ENCODE data around the gene SP100. TPM values are rescaled to one million over a fixed set of nuclear protein-coding genes. Genes with fewer than 3 reads are reported as not detected.
A peak's percentile ranks its signal among the peaks of the same experiment; 100 is the strongest.

SP100 gene
- total RNA-seq, 1 donor from 2014 or later = 169 TPM

GRCh38 chr2:230412371-230412711, 3.7 kb upstream of the SP100 start:
- H4K20me1 ChIP-seq (ENCODE audit: insufficient read depth, low read length) = no peaks in the 10 kb centered on the region
- H3K9me3 ChIP-seq (ENCODE audit: insufficient read depth, low read depth, low read length) = no peaks in the 10 kb centered on the region
- H3K36me3 ChIP-seq (ENCODE audit: insufficient read depth, low read length) = no peaks in the 10 kb centered on the region
- H3K9me3 Mint-ChIP-seq (ENCODE audit: unreplicated experiment) = peaks cover 3% of the 10 kb centered on the region
- H3K27me3 ChIP-seq (ENCODE audit: insufficient read depth, low read length) = no peaks in the 10 kb centered on the region
- H3K9ac ChIP-seq (ENCODE audit: low read length) = peak overlapping the region; percentile 92
- H3K36me3 Mint-ChIP-seq (ENCODE audit: low read depth, unreplicated experiment) = peaks cover under 1% of the 10 kb centered on the region
- peaks cover 16% of the 10 kb centered on the region for H3K27me3 Mint-ChIP-seq (ENCODE audit: low read depth, unreplicated experiment)
- peak overlapping the region; percentile 95 for H3K4me3 ChIP-seq (ENCODE audit: insufficient read depth, low read depth, low read length)
- H3K4me1 ChIP-seq (ENCODE audit: insufficient read depth, low read length) = peaks cover 23% of the 10 kb centered on the region
- H3K79me2 ChIP-seq (ENCODE audit: insufficient read depth, low read length) = peaks cover 13% of the 10 kb centered on the region
- peaks cover 23% of the 10 kb centered on the region for H3K4me1 Mint-ChIP-seq (ENCODE audit: low read depth, unreplicated experiment)
- no peak for DNase-seq (ENCODE audit: low read depth)
- peak overlapping the region; percentile 99 for H2AFZ ChIP-seq (ENCODE audit: low read depth, low read length)
- H3K27ac Mint-ChIP-seq (ENCODE audit: unreplicated experiment) = no peak overlapping the region
- H3K27ac ChIP-seq (ENCODE audit: low read depth, low read length) = peak overlapping the region; percentile 77
- peak overlapping the region; percentile 99 for H3K4me2 ChIP-seq (ENCODE audit: low read length)
- peak overlapping the region; percentile 79 for H3K4me3 Mint-ChIP-seq (ENCODE audit: unreplicated experiment)
- FAIRE-seq = no peak
- TF ChIP-seq, protein P1, sequence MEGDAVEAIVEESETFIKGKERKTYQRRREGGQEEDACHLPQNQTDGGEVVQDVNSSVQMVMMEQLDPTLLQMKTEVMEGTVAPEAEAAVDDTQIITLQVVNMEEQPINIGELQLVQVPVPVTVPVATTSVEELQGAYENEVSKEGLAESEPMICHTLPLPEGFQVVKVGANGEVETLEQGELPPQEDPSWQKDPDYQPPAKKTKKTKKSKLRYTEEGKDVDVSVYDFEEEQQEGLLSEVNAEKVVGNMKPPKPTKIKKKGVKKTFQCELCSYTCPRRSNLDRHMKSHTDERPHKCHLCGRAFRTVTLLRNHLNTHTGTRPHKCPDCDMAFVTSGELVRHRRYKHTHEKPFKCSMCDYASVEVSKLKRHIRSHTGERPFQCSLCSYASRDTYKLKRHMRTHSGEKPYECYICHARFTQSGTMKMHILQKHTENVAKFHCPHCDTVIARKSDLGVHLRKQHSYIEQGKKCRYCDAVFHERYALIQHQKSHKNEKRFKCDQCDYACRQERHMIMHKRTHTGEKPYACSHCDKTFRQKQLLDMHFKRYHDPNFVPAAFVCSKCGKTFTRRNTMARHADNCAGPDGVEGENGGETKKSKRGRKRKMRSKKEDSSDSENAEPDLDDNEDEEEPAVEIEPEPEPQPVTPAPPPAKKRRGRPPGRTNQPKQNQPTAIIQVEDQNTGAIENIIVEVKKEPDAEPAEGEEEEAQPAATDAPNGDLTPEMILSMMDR (IDR thresholded peaks at IDR 0.05; ENCODE audit: insufficient read depth, low read depth, low read length) = no peak
- no peak for TF ChIP-seq EZH2 (IDR thresholded peaks at IDR 0.05; ENCODE audit: insufficient read depth, low read length)

GRCh38 chr2:230412846-230413245, 3.2 kb upstream of the SP100 start:
- H3K4me1 Mint-ChIP-seq (ENCODE audit: low read depth, unreplicated experiment) = peaks cover 25% of the 10 kb centered on the region
- no peak for FAIRE-seq
- no peaks in the 10 kb centered on the region for H3K36me3 ChIP-seq (ENCODE audit: insufficient read depth, low read length)
- H3K9ac ChIP-seq (ENCODE audit: low read length) = no peak overlapping the region
- no peak overlapping the region for H2AFZ ChIP-seq (ENCODE audit: low read depth, low read length)
- H3K4me2 ChIP-seq (ENCODE audit: low read length) = no peak overlapping the region
- H3K36me3 Mint-ChIP-seq (ENCODE audit: low read depth, unreplicated experiment) = no peaks in the 10 kb centered on the region
- H3K4me1 ChIP-seq (ENCODE audit: insufficient read depth, low read length) = peaks cover 28% of the 10 kb centered on the region
- H3K27me3 ChIP-seq (ENCODE audit: insufficient read depth, low read length) = no peaks in the 10 kb centered on the region
- H3K27ac Mint-ChIP-seq (ENCODE audit: unreplicated experiment) = no peak overlapping the region
- TF ChIP-seq, protein P1 (IDR thresholded peaks at IDR 0.05; ENCODE audit: insufficient read depth, low read depth, low read length) = no peak
- no peak for TF ChIP-seq EZH2 (IDR thresholded peaks at IDR 0.05; ENCODE audit: insufficient read depth, low read length)
- no peaks in the 10 kb centered on the region for H3K9me3 ChIP-seq (ENCODE audit: insufficient read depth, low read depth, low read length)
- peaks cover 2% of the 10 kb centered on the region for H3K9me3 Mint-ChIP-seq (ENCODE audit: unreplicated experiment)
- H3K27me3 Mint-ChIP-seq (ENCODE audit: low read depth, unreplicated experiment) = peaks cover 16% of the 10 kb centered on the region
- peak overlapping the region; percentile 75 for H3K4me3 Mint-ChIP-seq (ENCODE audit: unreplicated experiment)
- no peak overlapping the region for H3K27ac ChIP-seq (ENCODE audit: low read depth, low read length)
- H4K20me1 ChIP-seq (ENCODE audit: insufficient read depth, low read length) = no peaks in the 10 kb centered on the region
- no peak for DNase-seq (ENCODE audit: low read depth)
- peaks cover 18% of the 10 kb centered on the region for H3K79me2 ChIP-seq (ENCODE audit: insufficient read depth, low read length)
- no peak overlapping the region for H3K4me3 ChIP-seq (ENCODE audit: insufficient read depth, low read depth, low read length)

- Histone ChIP-seq H3K79me2 (ENCODE audit: insufficient read depth, low read length) (peaks cover 25% of the 10 kb centered on the region), H2AFZ (ENCODE audit: low read depth, low read length) (no peak overlapping the region), H3K4me1 (ENCODE audit: insufficient read depth, low read length) (peaks cover 28% of the 10 kb centered on the region), H3K27ac (ENCODE audit: low read depth, low read length) (no peak overlapping the region), H3K4me3 (ENCODE audit: insufficient read depth, low read depth, low read length) (no peak overlapping the region), H3K9me3 (ENCODE audit: insufficient read depth, low read depth, low read length) (no peaks in the 10 kb centered on the region), H4K20me1 (ENCODE audit: insufficient read depth, low read length) (no peaks in the 10 kb centered on the region), H3K4me2 (ENCODE audit: low read length) (no peak overlapping the region), H3K36me3 (ENCODE audit: insufficient read depth, low read length) (no peaks in the 10 kb centered on the region), H3K9ac (ENCODE audit: low read length) (no peak overlapping the region), H3K27me3 (ENCODE audit: insufficient read depth, low read length) (no peaks in the 10 kb centered on the region)
- FAIRE-seq (no peak), DNase-seq (ENCODE audit: low read depth) (no peak)
- Mint-ChIP-seq H3K4me1 (ENCODE audit: low read depth, unreplicated experiment) (peaks cover 26% of the 10 kb centered on the region), H3K27me3 (ENCODE audit: low read depth, unreplicated experiment) (peaks cover 16% of the 10 kb centered on the region), H3K4me3 (ENCODE audit: unreplicated experiment) (no peak overlapping the region), H3K27ac (ENCODE audit: unreplicated experiment) (no peak overlapping the region), H3K9me3 (ENCODE audit: unreplicated experiment) (no peaks in the 10 kb centered on the region), H3K36me3 (ENCODE audit: low read depth, unreplicated experiment) (peaks cover 3% of the 10 kb centered on the region)
- no peak for TF ChIP-seq EZH2 (IDR thresholded peaks at IDR 0.05; ENCODE audit: insufficient read depth, low read length)
- TF ChIP-seq, protein P1 (IDR thresholded peaks at IDR 0.05; ENCODE audit: insufficient read depth, low read depth, low read length) = no peak
Observed at GRCh38 chr2:230413479-230413878, 2.5 kb upstream of the SP100 start.

Data from astrocyte (in vitro differentiated cells and primary cell).